Body of pancreas (tissue), 4 donors: ENCODE data around the gene SLC4A7.

Source experiments
- CTCF ChIP-seq, 7 experiments: fragments of 450-650 bp in 4 of 7; fragments of 200-600 bp in 3 of 7; sonication (generic) in 3 of 7; IDR thresholded peaks; one replicate each; pipeline ENCODE4 v1.5.1; 2016 to 2019; ENCODE audit warnings: antibody characterized with exemption in 7 of 7
- POLR2A ChIP-seq, 3 donors: fragments of 450-650 bp; IDR thresholded peaks; one replicate each; pipeline ENCODE4 v1.6.1; 2016; ENCODE audit warnings: antibody characterized with exemption in 3 of 3, mild to moderate bottlenecking in 2 of 3

GRCh38 chr3:27342267-27342666 lies 141.9 kb downstream of the SLC4A7 start:
- TF ChIP-seq CTCF (IDR thresholded peaks at IDR 0.05) = no peak
- no peak for TF ChIP-seq POLR2A (IDR thresholded peaks at IDR 0.05)
